Muscle layer of duodenum (tissue), 2 donors: Measurements from ENCODE around the gene SLC26A5.

Experiments
- H3K27ac ChIP-seq: one replicate; pipeline ENCODE4 v1.7.0; 2013; ENCODE audit warnings: mild to moderate bottlenecking, low read length
- H3K27me3 ChIP-seq: one replicate; pipeline ENCODE4 v1.7.0; 2013; ENCODE audit warnings: low read depth, mild to moderate bottlenecking, control low read depth, low read length
- H3K36me3 ChIP-seq, 2 donors: one replicate each; pipeline ENCODE4 v1.7.0; 2013; ENCODE audit warnings: low read length in 2 of 2, control low read depth in 1 of 2, mild to moderate bottlenecking in 1 of 2; ENCODE audit not compliant: insufficient read depth in 2 of 2, control insufficient read depth in 1 of 2
- H3K4me1 ChIP-seq, 2 donors: one replicate each; pipeline ENCODE4 v1.7.0; 2013; ENCODE audit warnings: low read length in 2 of 2, mild to moderate bottlenecking in 2 of 2, control low read depth in 1 of 2, moderate library complexity in 1 of 2; ENCODE audit not compliant: insufficient read depth in 2 of 2, control insufficient read depth in 1 of 2
- H3K4me3 ChIP-seq, 2 donors: one replicate each; pipeline ENCODE4 v1.7.0; 2013; ENCODE audit warnings: low read length in 2 of 2, low read depth in 1 of 2, mild to moderate bottlenecking in 1 of 2
- H3K9me3 ChIP-seq, 2 donors: one replicate each; pipeline ENCODE4 v1.7.0; 2013; ENCODE audit warnings: low read length in 2 of 2, control low read depth in 1 of 2, mild to moderate bottlenecking in 1 of 2; ENCODE audit not compliant: control insufficient read depth in 1 of 2
- donor health status: healthy.

Gene SLC26A5

GRCh38 chr7:103379270-103379975, 66.6 kb downstream of the SLC26A5 start:
- no peaks in the 10 kb centered on the region for H3K36me3 ChIP-seq
- H3K4me3 ChIP-seq, result no peak overlapping the region
- no peaks in the 10 kb centered on the region for H3K9me3 ChIP-seq
- no peaks in the 10 kb centered on the region for H3K27me3 ChIP-seq
- no peak overlapping the region for H3K27ac ChIP-seq
- no peaks in the 10 kb centered on the region for H3K4me1 ChIP-seq

DNA sequence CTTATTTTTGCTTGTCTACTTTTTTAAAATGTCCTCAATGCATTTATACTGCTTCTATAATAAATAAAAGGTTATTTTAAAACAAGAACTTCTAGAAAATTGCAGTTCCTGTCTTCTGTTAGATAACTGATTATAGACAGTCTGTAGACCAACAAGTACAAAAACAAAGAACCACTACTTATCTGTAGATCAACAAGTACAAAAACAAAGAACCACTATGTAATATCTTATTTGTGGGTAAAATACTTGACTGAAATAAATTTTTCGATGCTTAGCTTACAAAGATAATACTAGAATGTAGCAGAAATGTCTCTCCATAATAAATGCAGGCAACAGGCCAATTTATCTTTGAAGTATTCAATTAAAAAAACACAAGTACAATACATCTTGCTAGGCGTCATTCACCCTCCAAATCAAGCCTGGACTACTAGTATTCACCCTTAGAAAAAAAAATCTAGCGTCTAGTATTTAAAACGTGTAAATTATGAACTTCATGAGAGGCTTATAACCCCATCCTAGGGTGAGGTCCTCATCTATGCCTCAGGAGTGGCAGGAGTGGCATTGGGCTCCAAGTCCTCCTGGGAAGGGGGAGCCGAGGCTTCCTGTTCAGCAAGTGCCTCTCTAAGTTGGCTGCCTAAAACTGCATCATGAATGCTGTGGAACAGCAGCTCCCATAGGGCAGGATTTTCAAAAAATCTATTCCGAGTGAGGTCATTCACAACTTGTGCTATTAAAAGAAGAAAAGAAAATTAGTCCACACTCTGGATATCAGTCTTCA, 72.0 kb downstream of the SLC26A5 start:
- H3K27me3 ChIP-seq, result no peaks in the 10 kb centered on the region
- H3K36me3 ChIP-seq, result peaks cover 7 to 14% of the 10 kb centered on the region in 2 donors
- no peak overlapping the region for H3K27ac ChIP-seq
- no peaks in the 10 kb centered on the region for H3K9me3 ChIP-seq
- H3K4me1 ChIP-seq, result no peaks in the 10 kb centered on the region
- no peak overlapping the region for H3K4me3 ChIP-seq

- peaks cover 40 to 55% of the 10 kb centered on the region in 2 donors for H3K36me3 ChIP-seq
- no peak overlapping the region for H3K27ac ChIP-seq
These were observed 76.6 kb downstream of the SLC26A5 start for GRCh38 chr7:103369432-103369831.

GRCh38 chr7:103349805-103350204, 96.2 kb downstream of the SLC26A5 start:
- Histone ChIP-seq H3K9me3 (no peaks in the 10 kb centered on the region), H3K27me3 (no peaks in the 10 kb centered on the region), H3K36me3 (peaks cover 7 to 13% of the 10 kb centered on the region in 2 donors), H3K4me1 (peaks cover 11 to 57% of the 10 kb centered on the region in 2 donors), H3K4me3 (peak overlapping the region in 1 of 2 donors; percentile 37), H3K27ac (no peak overlapping the region)

More at GRCh38 chr7:103369432-103369831, 76.6 kb downstream of the SLC26A5 start:
- no peaks in the 10 kb centered on the region for H3K9me3 ChIP-seq
- no peaks in the 10 kb centered on the region for H3K27me3 ChIP-seq
- no peaks in the 10 kb centered on the region for H3K4me1 ChIP-seq
- H3K4me3 ChIP-seq, result no peak overlapping the region

GRCh38 chr7:103348959-103349358, 97.0 kb downstream of the SLC26A5 start:
- Histone ChIP-seq H3K36me3 (peaks cover 3 to 10% of the 10 kb centered on the region in 2 donors), H3K27ac (no peak overlapping the region), H3K4me3 (peak overlapping the region; percentile 91), H3K27me3 (no peaks in the 10 kb centered on the region), H3K9me3 (no peaks in the 10 kb centered on the region), H3K4me1 (peaks cover 11 to 57% of the 10 kb centered on the region in 2 donors)

- H3K4me1 ChIP-seq, result peaks cover 11 to 61% of the 10 kb centered on the region in 2 donors
- H3K27ac ChIP-seq, result peak overlapping the region; percentile 90
These were observed 97.6 kb downstream of the SLC26A5 start for GRCh38 chr7:103348452-103348851.

GRCh38 chr7:103347507-103348267, 98.3 kb downstream of the SLC26A5 start, which contains the start of gene PSMC2:
TSS of gene PSMC2 (plus strand) at chr7:103347643. CDS start at chr7:103347712, 69 bp downstream.
- Histone ChIP-seq H3K4me1 (peaks cover 11 to 60% of the 10 kb centered on the region in 2 donors), H3K9me3 (no peaks in the 10 kb centered on the region), H3K36me3 (peaks cover 0 to 9% of the 10 kb centered on the region in 2 donors), H3K4me3 (peak within 1 kb of the TSS; percentile 91), H3K27me3 (no peaks in the 10 kb centered on the region), H3K27ac (peak within 1 kb of the TSS; percentile 90)

More at GRCh38 chr7:103348452-103348851, 97.6 kb downstream of the SLC26A5 start:
- Histone ChIP-seq H3K4me3 (peak overlapping the region; percentile 91), H3K27me3 (no peaks in the 10 kb centered on the region), H3K36me3 (peaks cover 3 to 10% of the 10 kb centered on the region in 2 donors), H3K9me3 (no peaks in the 10 kb centered on the region)

- Histone ChIP-seq H3K27ac (no peak overlapping the region), H3K9me3 (no peaks in the 10 kb centered on the region), H3K4me1 (peaks cover 11 to 50% of the 10 kb centered on the region in 2 donors)
These were observed 99.6 kb downstream of the SLC26A5 start for GRCh38 chr7:103346396-103346795.

GRCh38 chr7:103344453-103345149, 101.4 kb downstream of the SLC26A5 start, which contains the start of gene DNAJC2:
TSS of gene DNAJC2 (minus strand) at chr7:103344767. CDS start at chr7:103344622, 145 bp downstream.
- Histone ChIP-seq H3K27ac (peak within 1 kb of the TSS; percentile 90), H3K27me3 (no peaks in the 10 kb centered on the region), H3K4me3 (peak within 1 kb of the TSS; percentile 90 to 93), H3K9me3 (no peaks in the 10 kb centered on the region), H3K36me3 (peaks cover 11 to 22% of the 10 kb centered on the region in 2 donors), H3K4me1 (peaks cover 11 to 33% of the 10 kb centered on the region in 2 donors)

More at GRCh38 chr7:103346396-103346795, 99.6 kb downstream of the SLC26A5 start:
- Histone ChIP-seq H3K36me3 (peaks cover 0 to 4% of the 10 kb centered on the region in 2 donors), H3K4me3 (no peak overlapping the region), H3K27me3 (no peaks in the 10 kb centered on the region)

GRCh38 chr7:103343758-103344452, 102.1 kb downstream of the SLC26A5 start:
- Histone ChIP-seq H3K27ac (peak overlapping the region; percentile 90), H3K4me1 (peaks cover 7 to 26% of the 10 kb centered on the region in 2 donors), H3K4me3 (peak overlapping the region; percentile 90 to 93), H3K36me3 (peaks cover 11 to 29% of the 10 kb centered on the region in 2 donors), H3K27me3 (no peaks in the 10 kb centered on the region), H3K9me3 (no peaks in the 10 kb centered on the region)
